ENCODE data around the gene KCNF1. TPM values are rescaled to one million over a fixed set of nuclear protein-coding genes. Genes with fewer than 3 reads are reported as not detected.

The KCNF1 gene
- total and polyA plus RNA-seq, 2 experiments from 2014 or later, result 0.67 to 0.87 TPM

DNA sequence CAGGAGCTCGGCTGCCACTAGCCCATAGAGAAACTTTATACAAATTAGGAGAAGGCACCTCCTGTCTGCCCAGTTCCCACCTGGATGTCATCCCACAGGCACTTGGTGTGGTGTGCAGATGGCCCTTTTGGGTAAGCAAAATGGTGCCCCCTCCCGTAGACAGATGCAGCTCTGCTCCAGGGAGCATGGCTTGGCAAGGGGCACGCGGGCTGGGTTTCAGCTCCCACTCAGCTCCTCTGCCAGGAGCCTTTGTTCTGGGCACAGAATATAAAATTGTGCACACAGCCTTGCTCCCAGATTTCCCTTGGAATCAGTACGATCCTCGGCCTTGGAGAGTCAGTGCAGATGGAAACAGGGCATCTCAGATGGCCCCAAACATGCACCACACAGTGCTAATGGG is 20.3 kb upstream of the KCNF1 start:
- H3K9me3 ChIP-seq (ENCODE audit: low read depth), result no peaks in the 10 kb centered on the region
- H3K4me1 ChIP-seq (ENCODE audit: insufficient read depth), result no peaks in the 10 kb centered on the region
- no peaks in the 10 kb centered on the region for H3K36me3 ChIP-seq (replicated peaks; ENCODE audit: insufficient read depth, low read depth)
- no peaks in the 10 kb centered on the region for H3K9me2 ChIP-seq (replicated peaks; ENCODE audit: insufficient read depth)
- 91% methylated on average over 6 of the region's 6 CpGs for WGBS (ENCODE audit: low lambda C conversion rate, missing lambda C conversion rate)
- H3K27ac ChIP-seq, result no peak overlapping the region
- no peak overlapping the region for H3K4me2 ChIP-seq
- H3K4me3 ChIP-seq, result no peak overlapping the region
- H2AFZ ChIP-seq, result no peak overlapping the region
- no peaks in the 10 kb centered on the region for H3K79me2 ChIP-seq
- H3K27me3 ChIP-seq, result no peaks in the 10 kb centered on the region
- no peak for DNase-seq (ENCODE audit: low spot score)
- TF ChIP-seq, protein P1, sequence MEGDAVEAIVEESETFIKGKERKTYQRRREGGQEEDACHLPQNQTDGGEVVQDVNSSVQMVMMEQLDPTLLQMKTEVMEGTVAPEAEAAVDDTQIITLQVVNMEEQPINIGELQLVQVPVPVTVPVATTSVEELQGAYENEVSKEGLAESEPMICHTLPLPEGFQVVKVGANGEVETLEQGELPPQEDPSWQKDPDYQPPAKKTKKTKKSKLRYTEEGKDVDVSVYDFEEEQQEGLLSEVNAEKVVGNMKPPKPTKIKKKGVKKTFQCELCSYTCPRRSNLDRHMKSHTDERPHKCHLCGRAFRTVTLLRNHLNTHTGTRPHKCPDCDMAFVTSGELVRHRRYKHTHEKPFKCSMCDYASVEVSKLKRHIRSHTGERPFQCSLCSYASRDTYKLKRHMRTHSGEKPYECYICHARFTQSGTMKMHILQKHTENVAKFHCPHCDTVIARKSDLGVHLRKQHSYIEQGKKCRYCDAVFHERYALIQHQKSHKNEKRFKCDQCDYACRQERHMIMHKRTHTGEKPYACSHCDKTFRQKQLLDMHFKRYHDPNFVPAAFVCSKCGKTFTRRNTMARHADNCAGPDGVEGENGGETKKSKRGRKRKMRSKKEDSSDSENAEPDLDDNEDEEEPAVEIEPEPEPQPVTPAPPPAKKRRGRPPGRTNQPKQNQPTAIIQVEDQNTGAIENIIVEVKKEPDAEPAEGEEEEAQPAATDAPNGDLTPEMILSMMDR (IDR thresholded peaks at IDR 0.05; ENCODE audit: poor library complexity), result no peak
- TF ChIP-seq EZH2 (IDR thresholded peaks at IDR 0.05; ENCODE audit: borderline replicate concordance), result no peak
- TF ChIP-seq EZH2phosphoT487 (IDR thresholded peaks at IDR 0.05; ENCODE audit: low read depth, severe bottlenecking, unreplicated experiment), result no peak
- no peaks in the 10 kb centered on the region for H4K20me1 ChIP-seq (ENCODE audit: insufficient read depth, poor library complexity, severe bottlenecking)

DNA sequence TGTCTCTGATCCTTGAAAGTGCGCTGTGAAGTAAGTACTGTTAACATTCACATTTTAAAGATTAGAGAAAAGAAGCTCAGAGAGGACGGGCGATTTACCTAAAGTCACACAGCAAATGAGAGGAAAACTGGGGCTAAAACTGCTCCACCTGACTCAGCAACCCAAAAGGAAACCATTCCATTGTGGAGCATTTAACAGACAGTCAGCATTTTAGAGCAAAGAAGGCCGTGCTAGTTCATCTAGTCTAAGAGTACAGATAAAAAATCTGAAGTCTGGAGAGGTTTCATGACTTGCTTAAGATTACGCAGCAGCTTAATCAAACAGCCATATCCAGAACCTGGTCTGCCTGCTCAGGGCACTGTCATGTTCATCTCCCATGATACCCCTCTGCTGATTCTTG is 19.9 kb upstream of the KCNF1 start:
- H3K79me2 ChIP-seq, result no peaks in the 10 kb centered on the region
- WGBS (ENCODE audit: low lambda C conversion rate, missing lambda C conversion rate), result 91% methylated on average over 5 of the region's 5 CpGs
- H3K4me3 ChIP-seq, result no peak overlapping the region
- H3K4me2 ChIP-seq, result no peak overlapping the region
- H3K9me3 ChIP-seq (ENCODE audit: low read depth), result no peaks in the 10 kb centered on the region
- H4K20me1 ChIP-seq (ENCODE audit: insufficient read depth, poor library complexity, severe bottlenecking), result no peaks in the 10 kb centered on the region
- H2AFZ ChIP-seq, result no peak overlapping the region
- no peaks in the 10 kb centered on the region for H3K36me3 ChIP-seq (replicated peaks; ENCODE audit: insufficient read depth, low read depth)
- no peak overlapping the region for H3K27ac ChIP-seq
- H3K27me3 ChIP-seq, result no peaks in the 10 kb centered on the region
- TF ChIP-seq EZH2phosphoT487 (IDR thresholded peaks at IDR 0.05; ENCODE audit: low read depth, severe bottlenecking, unreplicated experiment) (no peak), EZH2 (IDR thresholded peaks at IDR 0.05; ENCODE audit: borderline replicate concordance) (no peak)
- TF ChIP-seq, protein P1 (IDR thresholded peaks at IDR 0.05; ENCODE audit: poor library complexity), result no peak
- no peaks in the 10 kb centered on the region for H3K4me1 ChIP-seq (ENCODE audit: insufficient read depth)
- DNase-seq (ENCODE audit: low spot score), result no peak
- H3K9me2 ChIP-seq (replicated peaks; ENCODE audit: insufficient read depth), result no peaks in the 10 kb centered on the region

- TF ChIP-seq, protein P1 (IDR thresholded peaks at IDR 0.05; ENCODE audit: poor library complexity), result no peak
- TF ChIP-seq EZH2phosphoT487 (IDR thresholded peaks at IDR 0.05; ENCODE audit: low read depth, severe bottlenecking, unreplicated experiment), result no peak
- no peak for TF ChIP-seq EZH2 (IDR thresholded peaks at IDR 0.05; ENCODE audit: borderline replicate concordance)
- Histone ChIP-seq H3K4me1 (ENCODE audit: insufficient read depth) (no peaks in the 10 kb centered on the region), H3K27me3 (no peaks in the 10 kb centered on the region), H3K9me2 (replicated peaks; ENCODE audit: insufficient read depth) (no peaks in the 10 kb centered on the region), H3K36me3 (replicated peaks; ENCODE audit: insufficient read depth, low read depth) (no peaks in the 10 kb centered on the region), H4K20me1 (ENCODE audit: insufficient read depth, poor library complexity, severe bottlenecking) (no peaks in the 10 kb centered on the region), H3K4me2 (no peak overlapping the region), H3K79me2 (no peaks in the 10 kb centered on the region), H3K27ac (no peak overlapping the region), H2AFZ (no peak overlapping the region), H3K4me3 (no peak overlapping the region), H3K9me3 (ENCODE audit: low read depth) (no peaks in the 10 kb centered on the region)
- no peak for DNase-seq (ENCODE audit: low spot score)
Observed at GRCh38 chr2:10892316-10892715, 19.4 kb upstream of the KCNF1 start.

- TF ChIP-seq EZH2phosphoT487 (IDR thresholded peaks at IDR 0.05; ENCODE audit: low read depth, severe bottlenecking, unreplicated experiment) (no peak), EZH2 (IDR thresholded peaks at IDR 0.05; ENCODE audit: borderline replicate concordance) (no peak)
- TF ChIP-seq, protein P1 (IDR thresholded peaks at IDR 0.05; ENCODE audit: poor library complexity), result no peak
- H4K20me1 ChIP-seq (ENCODE audit: insufficient read depth, poor library complexity, severe bottlenecking), result no peaks in the 10 kb centered on the region
- WGBS (ENCODE audit: low lambda C conversion rate, missing lambda C conversion rate), result 70% methylated on average over 5 of the region's 5 CpGs
Observed at GRCh38 chr2:10892796-10893350, 18.9 kb upstream of the KCNF1 start.

More at GRCh38 chr2:10892796-10893350, 18.9 kb upstream of the KCNF1 start:
- no peak overlapping the region for H3K27ac ChIP-seq
- H3K4me1 ChIP-seq (ENCODE audit: insufficient read depth), result no peaks in the 10 kb centered on the region
- no peak overlapping the region for H2AFZ ChIP-seq
- H3K27me3 ChIP-seq, result no peaks in the 10 kb centered on the region
- H3K36me3 ChIP-seq (replicated peaks; ENCODE audit: insufficient read depth, low read depth), result no peaks in the 10 kb centered on the region
- H3K79me2 ChIP-seq, result no peaks in the 10 kb centered on the region
- no peaks in the 10 kb centered on the region for H3K9me3 ChIP-seq (ENCODE audit: low read depth)
- no peaks in the 10 kb centered on the region for H3K9me2 ChIP-seq (replicated peaks; ENCODE audit: insufficient read depth)
- no peak overlapping the region for H3K4me3 ChIP-seq
- DNase-seq (ENCODE audit: low spot score), result no peak
- no peak overlapping the region for H3K4me2 ChIP-seq
